ENCODE data around the gene PDE3A. TPM values are rescaled to one million over a fixed set of nuclear protein-coding genes. Genes with fewer than 3 reads are reported as not detected.

The PDE3A gene
- total RNA-seq, 2 experiments from 2014 or later: not detected

- CTCF ChIA-PET: no interaction called here
- DNase-seq (no peak), ATAC-seq (no peak)
- Mint-ChIP-seq H3K4me3 (no peak overlapping the region), H3K27ac (no peak overlapping the region), H3K36me3 (ENCODE audit: low read depth) (no peaks in the 10 kb centered on the region), H3K9me3 (ENCODE audit: low read depth) (peaks cover 2% of the 10 kb centered on the region), H3K4me1 (no peaks in the 10 kb centered on the region), H3K27me3 (no peaks in the 10 kb centered on the region)
- intact Hi-C loops (cut with DNase I, micrococcal nuclease): no loop called here
- POLR2A ChIA-PET: no interaction called here
Observed at GRCh38 chr12:20711846-20712245, 343.5 kb downstream of the PDE3A start.

- peaks cover 2% of the 10 kb centered on the region for H3K9me3 Mint-ChIP-seq (ENCODE audit: low read depth)
- no peak for DNase-seq
- H3K36me3 Mint-ChIP-seq (ENCODE audit: low read depth): no peaks in the 10 kb centered on the region
- intact Hi-C loops (cut with DNase I, micrococcal nuclease): no loop called here
- no peaks in the 10 kb centered on the region for H3K27me3 Mint-ChIP-seq
- no peak overlapping the region for H3K27ac Mint-ChIP-seq
- POLR2A ChIA-PET: no interaction called here
- CTCF ChIA-PET: interaction anchor here (1.6 kb wide), 1 partner anchor 10 kb away, joined by 4 read pairs; no protein-coding TSS in a partner anchor
- H3K4me3 Mint-ChIP-seq: no peak overlapping the region
- no peaks in the 10 kb centered on the region for H3K4me1 Mint-ChIP-seq
- no peak for ATAC-seq
Observed at GRCh38 chr12:20716037-20716436, 347.7 kb downstream of the PDE3A start.

- Mint-ChIP-seq H3K27me3 (no peaks in the 10 kb centered on the region), H3K9me3 (ENCODE audit: low read depth) (no peaks in the 10 kb centered on the region), H3K36me3 (ENCODE audit: low read depth) (no peaks in the 10 kb centered on the region), H3K27ac (no peak overlapping the region), H3K4me1 (no peaks in the 10 kb centered on the region), H3K4me3 (no peak overlapping the region)
- ChIA-PET POLR2A (no interaction called here), CTCF (interaction anchor here (0.9 kb wide), 1 partner anchor 36 kb away, joined by 4 read pairs; no protein-coding TSS in a partner anchor)
- intact Hi-C loops (cut with DNase I, micrococcal nuclease): no loop called here
- DNase-seq (no peak), ATAC-seq (no peak)
Observed at GRCh38 chr12:20716985-20717384, 348.6 kb downstream of the PDE3A start.

DNA sequence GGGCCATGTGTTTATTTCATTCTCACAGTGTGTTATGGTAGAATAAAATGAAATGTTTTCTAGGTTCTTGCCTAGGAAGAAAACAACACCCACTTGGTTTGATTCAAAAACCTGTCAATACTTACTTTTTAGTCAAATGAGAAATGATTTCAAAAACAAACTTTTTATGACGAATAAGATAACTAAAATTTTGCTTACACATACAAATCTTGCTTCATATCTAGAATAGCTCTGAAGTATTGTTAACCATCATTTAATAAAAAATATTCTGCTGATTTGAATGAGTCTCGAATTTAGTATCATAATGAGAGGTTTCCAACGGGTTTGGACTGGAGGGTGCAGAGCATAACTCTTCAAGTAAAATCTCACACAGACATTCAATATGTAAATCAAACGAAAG lies 350.0 kb downstream of the PDE3A start:
- CTCF ChIA-PET: no interaction called here
- intact Hi-C loops (cut with DNase I, micrococcal nuclease): no loop called here

DNA sequence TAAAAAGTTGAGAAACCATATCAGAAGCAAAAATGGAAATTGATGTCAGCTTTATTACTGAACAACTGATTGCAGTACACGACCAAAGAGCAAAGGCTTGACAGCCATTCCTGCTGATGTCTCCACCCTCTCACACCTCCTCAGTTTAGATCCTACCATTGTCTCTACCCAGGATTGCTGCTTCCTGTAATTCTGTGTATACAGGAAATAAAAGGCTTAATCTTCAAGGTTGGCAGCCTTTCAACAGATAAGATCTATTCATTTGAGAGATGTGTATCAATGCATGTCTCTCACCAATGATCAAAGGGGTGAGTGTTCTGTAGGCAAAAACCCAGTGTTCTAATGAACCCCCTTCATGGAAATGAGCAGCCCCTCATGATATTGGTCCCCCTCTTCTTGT lies 353.8 kb downstream of the PDE3A start:
- no peaks in the 10 kb centered on the region for H3K4me1 Mint-ChIP-seq
- CTCF ChIA-PET: no interaction called here
- intact Hi-C loops (cut with DNase I, micrococcal nuclease): no loop called here
- POLR2A ChIA-PET: no interaction called here
- H3K9me3 Mint-ChIP-seq (ENCODE audit: low read depth): no peaks in the 10 kb centered on the region
- no peak for ATAC-seq
- no peak overlapping the region for H3K4me3 Mint-ChIP-seq
- H3K36me3 Mint-ChIP-seq (ENCODE audit: low read depth): no peaks in the 10 kb centered on the region
- H3K27ac Mint-ChIP-seq: no peak overlapping the region
- H3K27me3 Mint-ChIP-seq: no peaks in the 10 kb centered on the region
- DNase-seq: no peak

More for the DNA sequence above, 350.0 kb downstream of the PDE3A start:
- Mint-ChIP-seq H3K27me3 (no peaks in the 10 kb centered on the region), H3K4me3 (no peak overlapping the region), H3K36me3 (ENCODE audit: low read depth) (no peaks in the 10 kb centered on the region), H3K27ac (no peak overlapping the region), H3K4me1 (no peaks in the 10 kb centered on the region), H3K9me3 (ENCODE audit: low read depth) (no peaks in the 10 kb centered on the region)
- POLR2A ChIA-PET: no interaction called here
- no peak for DNase-seq
- ATAC-seq: no peak

DNA sequence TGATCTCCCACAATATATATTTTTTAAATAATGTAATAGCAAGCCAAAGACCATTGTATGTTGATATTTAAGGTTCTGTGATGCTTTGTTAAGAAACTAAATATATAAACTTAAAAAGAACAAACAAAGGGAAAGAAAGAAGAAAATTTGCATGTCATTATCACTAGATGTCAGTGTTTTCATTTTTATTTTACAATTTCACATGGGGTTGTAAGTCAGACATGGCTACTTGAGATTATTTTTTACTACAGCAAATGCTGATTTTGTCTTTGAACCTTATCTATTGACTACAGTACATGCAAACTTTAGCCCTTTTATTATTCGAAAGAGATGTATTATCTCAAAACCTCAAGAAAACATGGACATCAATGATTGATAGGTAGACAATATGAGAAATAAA lies 362.9 kb downstream of the PDE3A start:
- ATAC-seq: no peak
- Mint-ChIP-seq H3K4me3 (no peak overlapping the region), H3K27ac (no peak overlapping the region), H3K4me1 (no peaks in the 10 kb centered on the region), H3K27me3 (no peaks in the 10 kb centered on the region), H3K9me3 (ENCODE audit: low read depth) (no peaks in the 10 kb centered on the region), H3K36me3 (ENCODE audit: low read depth) (no peaks in the 10 kb centered on the region)
- no peak for DNase-seq
- POLR2A ChIA-PET: no interaction called here
- intact Hi-C loops (cut with DNase I, micrococcal nuclease): no loop called here
- CTCF ChIA-PET: no interaction called here

All from activated CD4-positive, alpha-beta T cell treated with anti-CD3 and anti-CD28 coated beads for 36 hours (primary cell).